Left lung (tissue), 10 donors: ENCODE data around the gene DDIAS. TPM values are rescaled to one million over a fixed set of nuclear protein-coding genes. Genes with fewer than 3 reads are reported as not detected.
"Not testable (repeated sequence)": the region's sequence is repeated elsewhere in the genome, so short reads cannot be mapped to it uniquely, and the experiment has no call there.

Experiments used
- ATAC-seq: fragments of 200-7000 bp; cut with Tn5 transposase; one replicate; pipeline ENCODE4 v1.9.1; 2020; ENCODE audit warnings: moderate library complexity
- DNase-seq, 4 donors: peaks; one replicate each; pipeline ENCODE4 v3.0.0-alpha.2; 2013 to 2020
- H3K27ac ChIP-seq, 2 donors: fragments of 200-600 bp; sonication (generic) in 1 of 2; one replicate each; pipeline versions ENCODE4 v1.5.0 to v1.8.0; 2020 to 2021
- H3K27me3 ChIP-seq, 2 donors: fragments of 200-600 bp; sonication (generic) in 1 of 2; one replicate each; pipeline versions ENCODE4 v1.5.0 to v1.8.0; 2020 to 2021
- H3K36me3 ChIP-seq, 2 donors: fragments of 200-600 bp; sonication (generic) in 1 of 2; one replicate each; pipeline versions ENCODE4 v1.5.0 to v1.8.0; 2020 to 2021
- H3K4me1 ChIP-seq, 2 donors: fragments of 200-600 bp; one replicate each; pipeline ENCODE4 v1.8.0; 2021
- H3K4me3 ChIP-seq, 2 donors: fragments of 200-600 bp; sonication (generic) in 1 of 2; one replicate each; pipeline versions ENCODE4 v1.5.0 to v1.8.0; 2020 to 2021; ENCODE audit warnings: mild to moderate bottlenecking in 1 of 2
- H3K9me3 ChIP-seq, 2 donors: fragments of 200-600 bp; sonication (generic) in 1 of 2; one replicate each; pipeline versions ENCODE4 v1.5.0 to v1.8.0; 2020 to 2021
- intact Hi-C, 2 donors: fragments of 100-400 bp; cut with DNase I; formaldehyde crosslinking; loops; one replicate each; pipeline versions ENCODE4 v1.11.2 to v1.14.2; 2022
- polyA plus RNA-seq, 6 donors: library from polyadenylated mRNA; unstranded; fragments of 120-200 nt; gene quantifications; one replicate each; pipeline ENCODE4 v1.2.1, GENCODE V29; 2013; ENCODE audit not compliant: insufficient read length in 6 of 6
- total RNA-seq, 2 donors: library from RNA; stranded (reverse); fragmentation: NEBNext Ultra II Directional; extraction: Animal tissue kit (Norgen Biotek cat#: 25700); gene quantifications; one replicate each; pipeline ENCODE4 v1.2.1, GENCODE V29; 2021
- TF ChIP-seq, protein P1 (sequence below), 2 donors: fragments of 200-600 bp; sonication (generic) in 1 of 2; IDR thresholded peaks; one replicate each; pipeline versions ENCODE4 v1.5.0 to v1.8.0; 2021; ENCODE audit warnings: antibody characterized with exemption in 2 of 2
- donor health status: DM: no; HTN: yes; CAD: no.
- donor health status: DM: no; HTN: no; CAD: no.

The DDIAS gene
- total and polyA plus RNA-seq, 8 donors: 2.9 to 7.3 (median 5.3) TPM

DNA sequence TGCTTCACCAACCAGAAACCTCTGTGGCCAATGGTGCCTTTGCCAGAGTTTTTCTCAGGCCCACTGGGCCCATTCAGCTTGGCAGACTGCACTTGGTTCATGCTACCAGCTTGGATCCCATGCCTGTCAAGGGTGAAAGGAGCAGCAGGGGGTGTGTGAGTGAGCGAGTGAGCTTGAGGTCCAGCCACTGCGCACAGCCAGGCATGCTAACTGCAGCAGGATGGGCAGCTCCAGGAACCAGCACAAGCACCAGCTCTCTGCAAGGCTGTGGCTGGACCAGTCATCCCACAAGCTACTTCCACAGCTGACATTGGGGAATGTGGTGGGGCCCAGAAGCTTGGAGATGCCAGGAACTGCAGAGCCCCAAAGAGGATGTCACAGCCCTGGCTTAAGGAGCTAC, 40.8 kb downstream of the DDIAS start:
- TF ChIP-seq, protein P1, sequence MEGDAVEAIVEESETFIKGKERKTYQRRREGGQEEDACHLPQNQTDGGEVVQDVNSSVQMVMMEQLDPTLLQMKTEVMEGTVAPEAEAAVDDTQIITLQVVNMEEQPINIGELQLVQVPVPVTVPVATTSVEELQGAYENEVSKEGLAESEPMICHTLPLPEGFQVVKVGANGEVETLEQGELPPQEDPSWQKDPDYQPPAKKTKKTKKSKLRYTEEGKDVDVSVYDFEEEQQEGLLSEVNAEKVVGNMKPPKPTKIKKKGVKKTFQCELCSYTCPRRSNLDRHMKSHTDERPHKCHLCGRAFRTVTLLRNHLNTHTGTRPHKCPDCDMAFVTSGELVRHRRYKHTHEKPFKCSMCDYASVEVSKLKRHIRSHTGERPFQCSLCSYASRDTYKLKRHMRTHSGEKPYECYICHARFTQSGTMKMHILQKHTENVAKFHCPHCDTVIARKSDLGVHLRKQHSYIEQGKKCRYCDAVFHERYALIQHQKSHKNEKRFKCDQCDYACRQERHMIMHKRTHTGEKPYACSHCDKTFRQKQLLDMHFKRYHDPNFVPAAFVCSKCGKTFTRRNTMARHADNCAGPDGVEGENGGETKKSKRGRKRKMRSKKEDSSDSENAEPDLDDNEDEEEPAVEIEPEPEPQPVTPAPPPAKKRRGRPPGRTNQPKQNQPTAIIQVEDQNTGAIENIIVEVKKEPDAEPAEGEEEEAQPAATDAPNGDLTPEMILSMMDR (IDR thresholded peaks at IDR 0.05): no peak
- DNase-seq (no peak), ATAC-seq (no peak)
- no peak overlapping the region for H3K27ac ChIP-seq
- intact Hi-C loops: no loop called here
- no peak overlapping the region for H3K4me3 ChIP-seq
- H3K4me1 ChIP-seq: no peaks in the 10 kb centered on the region
- no peaks in the 10 kb centered on the region for H3K36me3 ChIP-seq
- no peaks in the 10 kb centered on the region for H3K27me3 ChIP-seq
- H3K9me3 ChIP-seq: no peaks in the 10 kb centered on the region

DNA sequence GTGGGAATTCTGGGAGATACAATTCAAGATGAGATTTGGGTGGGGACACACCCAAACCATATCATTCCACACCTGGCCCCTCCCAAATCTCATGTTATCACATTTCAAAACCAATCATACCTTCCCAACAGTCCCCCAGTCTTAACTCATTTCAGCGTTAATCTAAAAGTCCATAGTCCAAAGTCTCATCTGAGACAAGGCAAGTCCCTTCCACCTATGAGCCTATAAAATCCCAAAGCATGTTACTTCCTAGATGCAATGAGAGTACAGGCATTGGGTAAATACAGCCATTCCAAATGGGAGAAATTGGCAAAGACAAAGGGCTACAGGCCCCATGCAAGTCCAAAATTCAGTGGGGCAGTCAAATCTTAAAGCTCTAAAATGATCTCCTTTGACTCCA, 41.9 kb downstream of the DDIAS start:
- H3K36me3 ChIP-seq, ATAC-seq, intact Hi-C loops, H3K4me3 ChIP-seq, DNase-seq, H3K9me3 ChIP-seq, H3K4me1 ChIP-seq, H3K27me3 ChIP-seq, H3K27ac ChIP-seq: not testable (repeated sequence)

DNA sequence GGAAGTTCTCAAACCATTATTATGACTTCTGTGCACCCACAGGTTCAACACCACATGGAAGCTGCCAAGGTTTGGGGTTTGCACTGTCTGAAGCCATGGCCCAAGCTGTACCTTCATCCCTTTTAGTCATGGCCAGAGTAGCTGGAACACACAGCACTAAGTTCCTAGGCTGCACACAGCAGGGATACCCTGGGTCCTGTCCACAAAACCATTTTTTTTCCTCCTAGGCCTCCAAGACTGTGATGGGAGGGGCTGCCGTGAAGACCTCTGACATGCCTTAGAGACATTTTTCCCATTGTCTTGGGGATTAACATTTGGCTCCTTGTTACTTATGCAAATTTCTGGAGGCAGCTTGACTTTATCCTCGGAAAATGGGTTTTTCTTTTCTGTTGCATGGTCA, 42.7 kb downstream of the DDIAS start:
- ATAC-seq (no peak), DNase-seq (no peak)
- intact Hi-C loops: no loop called here
- Histone ChIP-seq H3K36me3 (no peaks in the 10 kb centered on the region), H3K27me3 (no peaks in the 10 kb centered on the region), H3K27ac (no peak overlapping the region), H3K4me1 (no peaks in the 10 kb centered on the region), H3K4me3 (no peak overlapping the region), H3K9me3 (no peaks in the 10 kb centered on the region)
- TF ChIP-seq, protein P1 (IDR thresholded peaks at IDR 0.05): no peak

DNA sequence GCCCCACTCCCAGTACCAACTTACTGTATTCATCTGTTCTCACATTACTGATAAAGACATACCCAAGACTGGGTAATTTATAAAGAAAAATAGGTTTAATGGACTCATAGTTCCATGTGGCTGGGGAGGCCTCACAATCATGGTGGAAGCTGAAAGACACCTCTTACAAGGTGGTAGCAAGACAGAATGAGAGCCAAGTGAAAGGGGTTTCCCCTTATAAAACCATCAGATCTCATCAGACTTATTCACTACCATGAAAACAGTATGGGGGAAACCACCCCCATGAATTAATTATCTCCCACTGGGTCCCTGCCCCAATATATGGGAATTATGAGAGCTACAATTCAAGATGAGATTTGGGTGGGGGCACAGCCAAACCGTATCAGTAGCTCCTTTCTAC, 43.5 kb downstream of the DDIAS start:
- H3K36me3 ChIP-seq, ATAC-seq, H3K4me1 ChIP-seq, H3K27ac ChIP-seq, DNase-seq, intact Hi-C loops, H3K27me3 ChIP-seq, H3K4me3 ChIP-seq, H3K9me3 ChIP-seq: not testable (repeated sequence)

DNA sequence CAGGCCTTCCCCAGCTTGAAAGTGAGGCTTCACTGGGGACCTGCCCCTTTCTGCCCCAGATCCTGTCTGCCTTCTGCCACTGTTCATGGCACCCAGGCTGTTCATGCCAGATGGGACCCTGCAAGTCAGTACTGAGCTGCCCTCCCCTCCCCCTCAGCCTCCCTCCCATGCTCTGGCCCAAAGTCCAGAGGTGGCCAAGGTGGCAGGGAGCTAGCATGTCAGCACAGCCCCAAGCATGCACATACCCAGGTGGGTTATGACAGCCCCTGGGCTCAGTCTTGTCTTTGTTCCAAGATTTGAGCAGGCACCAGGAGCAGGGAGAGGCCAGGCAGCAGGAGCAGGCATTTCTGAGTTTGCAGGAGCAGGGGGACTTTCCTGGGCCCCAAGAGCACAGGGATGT, 44.1 kb downstream of the DDIAS start:
- H3K4me1 ChIP-seq: no peaks in the 10 kb centered on the region
- H3K27me3 ChIP-seq: no peaks in the 10 kb centered on the region
- intact Hi-C loops: no loop called here
- no peak overlapping the region for H3K4me3 ChIP-seq
- no peak for DNase-seq
- ATAC-seq: no peak
- TF ChIP-seq, protein P1 (IDR thresholded peaks at IDR 0.05): no peak
- no peaks in the 10 kb centered on the region for H3K9me3 ChIP-seq
- H3K36me3 ChIP-seq: no peaks in the 10 kb centered on the region
- no peak overlapping the region for H3K27ac ChIP-seq

DNA sequence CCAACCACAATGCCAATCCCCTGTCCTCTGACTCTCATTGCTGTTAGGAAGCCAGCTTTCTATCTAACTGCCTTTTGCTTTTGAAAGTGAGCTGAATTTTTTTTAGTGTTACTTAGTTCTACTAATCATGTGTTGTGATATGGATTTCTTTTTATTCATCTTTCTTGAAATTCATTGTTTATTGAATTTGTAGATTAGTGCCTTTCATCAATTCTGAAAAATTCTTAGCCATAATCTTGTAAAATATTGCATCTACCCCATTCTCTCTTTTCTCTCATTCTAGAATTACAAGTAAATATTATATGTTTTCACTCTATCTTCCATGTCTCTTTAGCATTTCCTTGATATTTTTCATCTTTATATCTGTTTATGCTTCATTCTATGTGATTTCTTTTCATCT, 47.8 kb downstream of the DDIAS start:
- Histone ChIP-seq H3K9me3 (no peaks in the 10 kb centered on the region), H3K27me3 (no peaks in the 10 kb centered on the region), H3K4me1 (no peaks in the 10 kb centered on the region), H3K4me3 (no peak overlapping the region), H3K36me3 (no peaks in the 10 kb centered on the region), H3K27ac (no peak overlapping the region)
- intact Hi-C loops: no loop called here
- ATAC-seq: no peak
- TF ChIP-seq, protein P1 (IDR thresholded peaks at IDR 0.05): no peak
- no peak for DNase-seq

DNA sequence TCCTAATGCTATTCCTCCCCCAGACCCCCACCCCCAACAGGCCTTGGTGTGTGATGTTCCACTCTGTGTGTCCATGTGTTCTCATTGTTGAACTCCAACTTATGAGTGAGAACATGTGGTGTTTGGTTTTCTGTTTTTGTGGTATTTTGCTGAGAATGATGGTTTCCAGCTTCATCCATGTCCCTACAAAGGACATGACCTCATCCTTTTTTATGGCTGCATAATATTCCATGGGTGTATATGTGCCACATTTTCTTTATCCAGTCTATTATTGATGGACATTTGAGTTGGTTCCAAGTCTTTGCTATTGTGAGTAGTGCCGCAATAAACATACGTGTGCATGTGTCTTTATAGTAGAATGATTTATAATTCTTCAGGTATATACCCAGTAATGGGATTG, 49.0 kb downstream of the DDIAS start:
- H3K9me3 ChIP-seq, H3K4me3 ChIP-seq, H3K27ac ChIP-seq, intact Hi-C loops, H3K36me3 ChIP-seq, H3K27me3 ChIP-seq, H3K4me1 ChIP-seq, DNase-seq, ATAC-seq: not testable (repeated sequence)

DNA sequence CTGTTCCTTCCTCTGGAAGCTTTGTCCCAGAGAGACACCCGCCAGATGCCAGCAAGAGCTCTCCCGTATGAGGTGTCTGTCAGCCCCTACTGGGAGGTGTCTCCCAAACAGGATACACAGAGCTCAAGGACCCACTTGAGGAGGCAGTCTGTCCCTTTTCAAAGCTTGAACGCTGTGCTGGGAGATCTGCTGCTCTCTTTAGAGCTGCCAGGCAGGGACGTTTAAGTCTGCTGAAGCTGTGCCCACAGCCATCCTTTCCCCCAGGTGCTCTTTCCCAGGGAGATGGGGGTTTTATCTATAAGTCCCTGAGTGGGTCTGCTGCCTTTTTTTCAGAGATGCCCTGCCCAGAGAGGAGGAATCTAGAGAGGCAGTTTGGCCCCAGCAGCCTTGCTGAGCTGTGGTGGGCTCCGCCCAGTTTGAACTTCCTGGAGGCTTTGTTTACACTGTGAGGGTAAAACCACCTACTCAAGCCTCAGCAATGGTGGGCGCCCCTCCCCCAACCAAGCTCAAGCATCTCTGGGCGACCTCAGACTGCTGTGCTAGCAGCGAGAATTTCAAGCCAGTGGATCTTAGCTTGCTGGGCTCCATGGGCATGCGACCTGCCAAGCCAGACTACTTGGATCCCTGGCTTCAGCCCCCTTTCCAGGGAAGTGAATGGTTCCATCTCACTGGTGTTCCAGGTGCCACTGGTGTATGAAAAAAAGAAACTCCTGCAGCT, 54.4 kb downstream of the DDIAS start:
- H3K4me3 ChIP-seq, H3K27me3 ChIP-seq, intact Hi-C loops, H3K4me1 ChIP-seq, H3K36me3 ChIP-seq, H3K9me3 ChIP-seq, H3K27ac ChIP-seq: not testable (repeated sequence)
- DNase-seq (peak in 1 of 4 donors; percentile 53), ATAC-seq (peak; percentile 18)
